ENCODE measurements around the gene NXT1. TPM values are rescaled to one million over a fixed set of nuclear protein-coding genes. Genes with fewer than 3 reads are reported as not detected.
"Not testable (repeated sequence)": the region's sequence is repeated elsewhere in the genome, so short reads cannot be mapped to it uniquely, and the experiment has no call there.

The NXT1 gene
- total RNA-seq, 2 experiments from 2014 or later, result 35.8 to 37.8 TPM

DNA sequence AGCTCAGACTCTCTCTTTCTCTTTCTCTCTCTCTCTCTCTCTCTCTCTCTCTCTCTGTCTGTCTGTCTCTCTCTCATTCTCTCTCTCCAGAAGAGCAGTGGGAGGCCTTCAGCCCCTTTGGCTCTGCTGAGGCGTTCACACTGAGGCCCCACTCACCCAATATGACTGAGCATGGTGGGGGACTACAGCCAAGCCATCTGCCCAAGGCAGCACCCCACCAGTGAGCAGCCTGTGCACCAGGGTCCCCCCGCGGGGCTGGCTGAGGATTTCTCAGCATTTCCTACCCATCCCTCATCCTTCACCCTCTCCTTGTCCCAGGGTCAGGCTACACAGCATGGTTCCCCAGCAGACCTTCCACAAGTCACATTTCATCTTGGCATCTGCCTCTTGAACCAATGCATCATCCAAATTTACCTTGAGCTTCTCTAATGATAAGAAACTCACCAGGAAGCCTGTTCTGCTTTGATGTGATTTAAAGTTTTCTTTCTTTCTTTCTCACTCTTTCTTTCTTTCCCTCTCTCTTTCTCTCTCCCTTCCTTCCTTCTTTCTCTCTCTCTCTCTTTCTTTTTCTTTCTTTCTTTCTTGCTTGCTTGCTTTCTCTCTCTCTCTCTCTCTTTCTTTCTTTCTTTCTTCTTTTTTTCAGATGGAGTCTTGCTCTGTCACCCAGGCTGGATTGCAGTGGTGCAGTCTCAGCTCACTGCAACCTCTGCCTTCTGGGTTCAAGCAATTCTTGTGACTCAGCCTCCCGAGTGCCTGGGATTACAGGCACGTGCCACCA lies 47.1 kb upstream of the NXT1 start:
- no peak for DNase-seq
- no peak for ATAC-seq
- intact Hi-C loops (cut with micrococcal nuclease), result no loop called here
- Mint-ChIP-seq H3K27ac (no peak overlapping the region), H3K4me3 (no peak overlapping the region), H3K4me1 (ENCODE audit: low read depth) (no peaks in the 10 kb centered on the region), H3K36me3 (ENCODE audit: low read depth) (no peaks in the 10 kb centered on the region), H3K9me3 (no peaks in the 10 kb centered on the region), H3K27me3 (no peaks in the 10 kb centered on the region)
- TF ChIP-seq, protein P1, sequence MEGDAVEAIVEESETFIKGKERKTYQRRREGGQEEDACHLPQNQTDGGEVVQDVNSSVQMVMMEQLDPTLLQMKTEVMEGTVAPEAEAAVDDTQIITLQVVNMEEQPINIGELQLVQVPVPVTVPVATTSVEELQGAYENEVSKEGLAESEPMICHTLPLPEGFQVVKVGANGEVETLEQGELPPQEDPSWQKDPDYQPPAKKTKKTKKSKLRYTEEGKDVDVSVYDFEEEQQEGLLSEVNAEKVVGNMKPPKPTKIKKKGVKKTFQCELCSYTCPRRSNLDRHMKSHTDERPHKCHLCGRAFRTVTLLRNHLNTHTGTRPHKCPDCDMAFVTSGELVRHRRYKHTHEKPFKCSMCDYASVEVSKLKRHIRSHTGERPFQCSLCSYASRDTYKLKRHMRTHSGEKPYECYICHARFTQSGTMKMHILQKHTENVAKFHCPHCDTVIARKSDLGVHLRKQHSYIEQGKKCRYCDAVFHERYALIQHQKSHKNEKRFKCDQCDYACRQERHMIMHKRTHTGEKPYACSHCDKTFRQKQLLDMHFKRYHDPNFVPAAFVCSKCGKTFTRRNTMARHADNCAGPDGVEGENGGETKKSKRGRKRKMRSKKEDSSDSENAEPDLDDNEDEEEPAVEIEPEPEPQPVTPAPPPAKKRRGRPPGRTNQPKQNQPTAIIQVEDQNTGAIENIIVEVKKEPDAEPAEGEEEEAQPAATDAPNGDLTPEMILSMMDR (IDR thresholded peaks at IDR 0.05), result no peak
- ChIA-PET POLR2A (no interaction called here), CTCF (no interaction called here)

DNA sequence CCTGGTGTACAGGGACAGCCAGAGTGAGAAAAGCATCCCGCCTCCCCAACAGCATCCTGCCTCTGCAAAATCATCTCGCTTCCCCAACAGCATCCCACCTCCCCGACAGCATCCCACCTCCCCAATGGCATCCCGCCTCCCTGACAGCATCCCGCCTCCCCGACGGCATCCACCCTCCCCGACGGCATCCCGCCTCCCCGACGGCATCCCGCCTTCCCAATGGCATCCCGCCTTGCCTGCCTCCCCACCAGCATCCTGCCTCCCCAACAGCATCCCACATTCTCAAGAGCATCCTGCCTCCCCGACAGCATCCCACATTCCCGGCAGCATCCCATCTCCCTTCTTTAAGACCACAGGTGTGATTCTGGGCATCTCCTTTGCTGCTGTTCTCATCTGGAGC lies 46.0 kb upstream of the NXT1 start:
- ChIA-PET POLR2A (no interaction called here), CTCF (no interaction called here)
- Mint-ChIP-seq H3K4me3 (no peak overlapping the region), H3K27ac (no peak overlapping the region), H3K9me3 (no peaks in the 10 kb centered on the region), H3K27me3 (no peaks in the 10 kb centered on the region), H3K4me1 (ENCODE audit: low read depth) (no peaks in the 10 kb centered on the region), H3K36me3 (ENCODE audit: low read depth) (no peaks in the 10 kb centered on the region)
- intact Hi-C loops (cut with micrococcal nuclease), result no loop called here
- ATAC-seq (no peak), DNase-seq (no peak)
- TF ChIP-seq, protein P1 (IDR thresholded peaks at IDR 0.05), result no peak

DNA sequence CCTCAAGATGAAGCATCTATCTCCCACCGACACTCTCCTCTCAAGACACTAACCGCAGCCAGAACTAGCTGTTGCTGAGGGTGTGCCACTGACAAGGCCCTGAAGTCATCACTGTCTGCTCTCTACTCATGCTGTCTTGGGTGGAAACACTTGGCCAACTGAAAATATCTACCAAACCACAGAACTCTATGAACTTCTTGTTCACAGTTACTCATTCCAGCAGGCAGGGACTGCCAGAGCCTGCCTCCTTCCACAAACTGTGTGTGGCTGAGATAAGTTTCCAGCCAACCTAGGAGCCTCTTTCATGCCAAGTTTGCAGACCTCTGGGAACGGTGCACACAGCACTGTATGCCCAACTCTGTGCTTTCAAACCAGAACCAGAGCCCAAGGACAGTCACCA lies 45.5 kb upstream of the NXT1 start:
- Mint-ChIP-seq H3K27me3 (no peaks in the 10 kb centered on the region), H3K4me1 (ENCODE audit: low read depth) (no peaks in the 10 kb centered on the region), H3K36me3 (ENCODE audit: low read depth) (no peaks in the 10 kb centered on the region), H3K4me3 (no peak overlapping the region), H3K9me3 (no peaks in the 10 kb centered on the region), H3K27ac (no peak overlapping the region)
- TF ChIP-seq, protein P1 (IDR thresholded peaks at IDR 0.05), result no peak
- CTCF ChIA-PET, result no interaction called here
- POLR2A ChIA-PET, result no interaction called here
- no peak for ATAC-seq
- intact Hi-C loops (cut with micrococcal nuclease), result no loop called here
- no peak for DNase-seq

DNA sequence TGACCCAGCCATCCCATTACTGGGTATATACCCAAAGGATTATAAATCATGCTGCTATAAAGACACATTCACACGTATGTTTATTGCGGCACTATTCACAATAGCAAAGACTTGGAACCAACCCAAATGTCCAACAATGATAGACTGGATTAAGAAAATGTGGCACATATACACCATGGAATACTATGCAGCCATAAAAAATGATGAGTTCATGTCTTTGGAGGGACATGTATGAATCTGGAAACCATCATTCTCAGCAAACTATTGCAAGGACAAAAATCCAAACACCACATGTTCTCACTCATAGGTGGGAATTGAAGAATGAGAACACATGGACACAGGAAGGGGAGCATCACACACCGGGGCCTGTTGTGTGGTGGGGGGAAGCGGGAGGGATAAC lies 43.2 kb upstream of the NXT1 start:
- H3K9me3 Mint-ChIP-seq; POLR2A ChIA-PET; H3K27ac Mint-ChIP-seq; H3K27me3 Mint-ChIP-seq; H3K4me3 Mint-ChIP-seq; intact Hi-C loops (cut with micrococcal nuclease); CTCF ChIA-PET; H3K4me1 Mint-ChIP-seq (ENCODE audit: low read depth); DNase-seq; H3K36me3 Mint-ChIP-seq (ENCODE audit: low read depth); ATAC-seq: not testable (repeated sequence)

DNA sequence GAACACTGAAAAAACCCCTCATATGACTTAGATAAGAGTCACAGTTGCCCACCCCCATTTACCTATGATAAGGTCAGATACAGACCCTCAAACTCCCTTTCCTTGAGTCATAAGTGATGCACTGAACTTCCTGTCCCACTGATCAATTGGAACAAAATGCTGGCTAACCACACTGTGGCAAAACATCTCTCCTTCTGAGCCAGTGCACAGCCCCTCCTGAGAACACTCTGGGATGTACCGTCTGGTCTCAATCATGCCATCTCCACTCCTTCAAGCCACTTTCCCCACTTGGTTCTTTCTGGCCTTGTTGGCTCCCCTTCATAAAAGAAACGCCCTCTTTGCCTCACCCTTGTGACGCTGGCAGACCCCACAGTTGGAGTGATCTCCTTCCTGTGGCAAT lies 42.6 kb upstream of the NXT1 start:
- H3K27me3 Mint-ChIP-seq, result peaks cover 3% of the 10 kb centered on the region
- DNase-seq (no peak), ATAC-seq (no peak)
- H3K4me3 Mint-ChIP-seq, result no peak overlapping the region
- POLR2A ChIA-PET, result no interaction called here
- TF ChIP-seq, protein P1 (IDR thresholded peaks at IDR 0.05), result no peak
- H3K36me3 Mint-ChIP-seq (ENCODE audit: low read depth), result no peaks in the 10 kb centered on the region
- CTCF ChIA-PET, result no interaction called here
- no peaks in the 10 kb centered on the region for H3K4me1 Mint-ChIP-seq (ENCODE audit: low read depth)
- intact Hi-C loops (cut with micrococcal nuclease), result no loop called here
- no peak overlapping the region for H3K27ac Mint-ChIP-seq
- H3K9me3 Mint-ChIP-seq, result no peaks in the 10 kb centered on the region

All from activated CD8-positive, alpha-beta T cell treated with anti-CD3 and anti-CD28 coated beads for 36 hours (primary cell).